Suprapubic skin (tissue), 4 donors: Measurements from ENCODE around the gene AFMID. TPM values are rescaled to one million over a fixed set of nuclear protein-coding genes. Genes with fewer than 3 reads are reported as not detected.

ENCODE experiments used
- DNase-seq, 2 donors: peaks; one replicate each; pipeline ENCODE4 v3.0.0-alpha.2; 2019; ENCODE audit warnings: low spot score in 2 of 2
- H3K27ac ChIP-seq: fragments of 200-600 bp; sonication (generic); one replicate; pipeline ENCODE4 v1.5.1; 2019
- H3K27me3 ChIP-seq: fragments of 200-600 bp; sonication (generic); one replicate; pipeline ENCODE4 v1.5.1; 2019
- H3K36me3 ChIP-seq: fragments of 200-600 bp; sonication (generic); one replicate; pipeline ENCODE4 v1.5.1; 2019
- H3K4me1 ChIP-seq: fragments of 200-600 bp; sonication (generic); one replicate; pipeline ENCODE4 v1.5.1; 2019
- H3K4me3 ChIP-seq: fragments of 200-600 bp; sonication (generic); one replicate; pipeline ENCODE4 v1.5.1; 2019; ENCODE audit warnings: mild to moderate bottlenecking
- H3K9me3 ChIP-seq: fragments of 200-600 bp; sonication (generic); one replicate; pipeline ENCODE4 v1.5.1; 2019
- CTCF ChIP-seq, 2 donors: fragments of 200-600 bp in 1 of 2; fragments of 450-650 bp in 1 of 2; sonication (generic) in 1 of 2; IDR thresholded peaks; one replicate each; pipeline ENCODE4 v1.5.1; 2016 to 2019; ENCODE audit warnings: antibody characterized with exemption in 2 of 2, mild to moderate bottlenecking in 1 of 2, moderate library complexity in 1 of 2
- EP300 ChIP-seq: sonication (generic); formaldehyde crosslinking; IDR thresholded peaks from one replicate; pipeline ENCODE4 v1.6.1; 2017; ENCODE audit warnings: antibody characterized with exemption
- POLR2A ChIP-seq, 2 donors: fragments of 450-650 bp; IDR thresholded peaks; one replicate each; pipeline ENCODE4 v1.6.1; 2017; ENCODE audit warnings: antibody characterized with exemption in 2 of 2, mild to moderate bottlenecking in 2 of 2, moderate library complexity in 2 of 2
- POLR2AphosphoS5 ChIP-seq, 3 donors: sonication (generic); formaldehyde crosslinking; IDR thresholded peaks; one replicate each; pipeline ENCODE4 v1.6.1; 2017; ENCODE audit warnings: antibody characterized with exemption in 3 of 3
- WGBS: methylation state at CpG from one replicate; pipeline ENCODE4 v1.1.5; 2018; 5-methylcytosine and 5-hydroxymethylcytosine counted together
- total RNA-seq, 4 donors: library from RNA; depleted of rRNA; stranded (reverse); fragments of >200 nt; gene quantifications; one replicate each; pipeline ENCODE4 v1.1.0, GENCODE V29; 2016

The AFMID gene
- total RNA-seq, 4 donors from 2014 or later, result 43.9 to 78.3 (median 66.1) TPM

- WGBS, result 100% methylated on average over 5 of the region's 8 CpGs
Measured at GRCh38 chr17:78235885-78236284, 48.7 kb downstream of the AFMID start.

GRCh38 chr17:78236362-78237127 is 49.4 kb downstream of the AFMID start:
- no peak for TF ChIP-seq EP300
- TF ChIP-seq CTCF (IDR thresholded peaks at IDR 0.05), result no peak
- TF ChIP-seq POLR2A (IDR thresholded peaks at IDR 0.05), result no peak
- TF ChIP-seq POLR2AphosphoS5 (IDR thresholded peaks at IDR 0.05), result no peak
- DNase-seq, result no peak
- H3K9me3 ChIP-seq, result no peaks in the 10 kb centered on the region
- WGBS, result 90% methylated on average over 11 of the region's 20 CpGs
- H3K4me1 ChIP-seq, result peaks cover 8% of the 10 kb centered on the region
- H3K27ac ChIP-seq, result no peak overlapping the region
- H3K4me3 ChIP-seq, result no peak overlapping the region
- H3K36me3 ChIP-seq, result no peaks in the 10 kb centered on the region
- H3K27me3 ChIP-seq, result peaks cover 22% of the 10 kb centered on the region

More at GRCh38 chr17:78235885-78236284, 48.7 kb downstream of the AFMID start:
- peaks cover 28% of the 10 kb centered on the region for H3K27me3 ChIP-seq
- no peaks in the 10 kb centered on the region for H3K9me3 ChIP-seq
- H3K4me1 ChIP-seq, result peaks cover 11% of the 10 kb centered on the region
- H3K36me3 ChIP-seq, result no peaks in the 10 kb centered on the region
- no peak for TF ChIP-seq EP300
- TF ChIP-seq POLR2AphosphoS5 (IDR thresholded peaks at IDR 0.05), result no peak
- no peak for TF ChIP-seq POLR2A (IDR thresholded peaks at IDR 0.05)
- TF ChIP-seq CTCF (IDR thresholded peaks at IDR 0.05), result no peak
- no peak overlapping the region for H3K27ac ChIP-seq
- H3K4me3 ChIP-seq, result no peak overlapping the region
- DNase-seq, result no peak

GRCh38 chr17:78237401-78238012 is 50.3 kb downstream of the AFMID start:
- DNase-seq, result no peak

GRCh38 chr17:78238823-78239488 is 51.8 kb downstream of the AFMID start:
- no peaks in the 10 kb centered on the region for H3K9me3 ChIP-seq
- no peaks in the 10 kb centered on the region for H3K27me3 ChIP-seq
- H3K4me1 ChIP-seq, result no peaks in the 10 kb centered on the region
- H3K36me3 ChIP-seq, result no peaks in the 10 kb centered on the region
- 90% methylated on average over 2 of the region's 20 CpGs for WGBS
- TF ChIP-seq POLR2A (IDR thresholded peaks at IDR 0.05) (no peak), POLR2AphosphoS5 (IDR thresholded peaks at IDR 0.05) (no peak), CTCF (IDR thresholded peaks at IDR 0.05) (no peak), EP300 (no peak)
- no peak for DNase-seq
- H3K27ac ChIP-seq, result no peak overlapping the region
- no peak overlapping the region for H3K4me3 ChIP-seq

More at GRCh38 chr17:78237401-78238012, 50.3 kb downstream of the AFMID start:
- no peaks in the 10 kb centered on the region for H3K9me3 ChIP-seq
- no peaks in the 10 kb centered on the region for H3K4me1 ChIP-seq
- no peaks in the 10 kb centered on the region for H3K36me3 ChIP-seq
- no peak overlapping the region for H3K4me3 ChIP-seq
- peaks cover 12% of the 10 kb centered on the region for H3K27me3 ChIP-seq
- H3K27ac ChIP-seq, result no peak overlapping the region
- WGBS, result 62% methylated on average over 7 of the region's 11 CpGs
- TF ChIP-seq EP300 (no peak), POLR2AphosphoS5 (IDR thresholded peaks at IDR 0.05) (no peak), CTCF (IDR thresholded peaks at IDR 0.05) (no peak)

- Histone ChIP-seq H3K27ac (no peak overlapping the region), H3K4me3 (no peak overlapping the region), H3K27me3 (no peaks in the 10 kb centered on the region), H3K9me3 (no peaks in the 10 kb centered on the region), H3K4me1 (no peaks in the 10 kb centered on the region), H3K36me3 (no peaks in the 10 kb centered on the region)
- TF ChIP-seq POLR2AphosphoS5 (IDR thresholded peaks at IDR 0.05) (no peak), EP300 (no peak), POLR2A (IDR thresholded peaks at IDR 0.05) (no peak), CTCF (IDR thresholded peaks at IDR 0.05) (no peak)
- DNase-seq, result no peak
- 76% methylated on average over 4 of the region's 9 CpGs for WGBS
Measured at GRCh38 chr17:78239489-78239931, 52.3 kb downstream of the AFMID start.
